Peyer's patch (tissue), 4 donors: ENCODE results near the gene NACC1. TPM values are rescaled to one million over a fixed set of nuclear protein-coding genes. Genes with fewer than 3 reads are reported as not detected.

Source experiments
- DNase-seq, 3 donors: peaks; one replicate each; pipeline ENCODE4 v3.0.0-alpha.2; 2017 to 2019
- H3K27ac ChIP-seq, 4 donors: fragments of 200-600 bp; sonication (generic); one replicate each; pipeline ENCODE4 v1.5.1; 2016 to 2019
- H3K27me3 ChIP-seq, 2 donors: fragments of 200-600 bp; sonication (generic); one replicate each; pipeline ENCODE4 v1.5.1; 2019
- H3K36me3 ChIP-seq, 3 donors: fragments of 200-600 bp; sonication (generic); one replicate each; pipeline ENCODE4 v1.5.1; 2016 to 2019
- H3K4me1 ChIP-seq, 4 donors: fragments of 200-600 bp; sonication (generic); one replicate each; pipeline ENCODE4 v1.5.1; 2016 to 2019
- H3K4me3 ChIP-seq, 4 donors: fragments of 200-600 bp; sonication (generic); 1 replicate in 3 of 4; 2 replicates in 1 of 4; pipeline ENCODE4 v1.5.1; 2016 to 2019; ENCODE audit warnings: mild to moderate bottlenecking in 1 of 4
- H3K9me3 ChIP-seq, 4 donors: fragments of 200-600 bp; sonication (generic); one replicate each; pipeline ENCODE4 v1.5.1; 2016 to 2019; ENCODE audit warnings: mild to moderate bottlenecking in 1 of 4
- CTCF ChIP-seq, 6 experiments: fragments of 450-650 bp in 4 of 6; fragments of 200-600 bp in 2 of 6; sonication (generic) in 1 of 6; IDR thresholded peaks; one replicate each; pipeline ENCODE4 v1.5.1; 2017 to 2019; ENCODE audit warnings: antibody characterized with exemption in 6 of 6, mild to moderate bottlenecking in 3 of 6, moderate library complexity in 1 of 6
- POLR2A ChIP-seq, 2 donors: fragments of 450-650 bp; IDR thresholded peaks; one replicate each; pipeline ENCODE4 v1.5.1; 2017; ENCODE audit warnings: antibody characterized with exemption in 2 of 2, mild to moderate bottlenecking in 2 of 2, moderate library complexity in 2 of 2
- total RNA-seq, 4 donors: library from RNA; depleted of rRNA; stranded (reverse); fragments of >200 nt; gene quantifications; one replicate each; pipeline ENCODE4 v1.1.0, GENCODE V29; 2016

NACC1 gene
- total RNA-seq, 4 donors from 2014 or later: 21.5 to 48.0 (median 37.1) TPM

GRCh38 chr19:13128583-13128982, 10.5 kb downstream of the NACC1 start:
- H3K27ac ChIP-seq: no peak overlapping the region
- no peaks in the 10 kb centered on the region for H3K4me1 ChIP-seq
- no peak for DNase-seq
- TF ChIP-seq CTCF (IDR thresholded peaks at IDR 0.05): no peak
- no peak for TF ChIP-seq POLR2A (IDR thresholded peaks at IDR 0.05)
- no peaks in the 10 kb centered on the region for H3K9me3 ChIP-seq
- H3K27me3 ChIP-seq: no peaks in the 10 kb centered on the region
- H3K36me3 ChIP-seq: peaks cover 0 to 7% (median 0%) of the 10 kb centered on the region in 3 donors
- H3K4me3 ChIP-seq: no peak overlapping the region

GRCh38 chr19:13129384-13129783, 11.3 kb downstream of the NACC1 start:
- no peak for TF ChIP-seq POLR2A (IDR thresholded peaks at IDR 0.05)
- TF ChIP-seq CTCF (IDR thresholded peaks at IDR 0.05): no peak
- H3K4me1 ChIP-seq: no peaks in the 10 kb centered on the region
- no peak for DNase-seq
- H3K9me3 ChIP-seq: no peaks in the 10 kb centered on the region
- no peaks in the 10 kb centered on the region for H3K27me3 ChIP-seq
- no peak overlapping the region for H3K27ac ChIP-seq
- no peak overlapping the region for H3K4me3 ChIP-seq
- H3K36me3 ChIP-seq: peaks cover 0 to 7% (median 0%) of the 10 kb centered on the region in 3 donors

- no peak for TF ChIP-seq POLR2A (IDR thresholded peaks at IDR 0.05)
- no peak for TF ChIP-seq CTCF (IDR thresholded peaks at IDR 0.05)
- H3K36me3 ChIP-seq: peaks cover 0 to 18% (median 0%) of the 10 kb centered on the region in 3 donors
- no peak overlapping the region for H3K4me3 ChIP-seq
- DNase-seq: no peak
- H3K27me3 ChIP-seq: no peaks in the 10 kb centered on the region
- no peaks in the 10 kb centered on the region for H3K9me3 ChIP-seq
- no peak overlapping the region for H3K27ac ChIP-seq
- H3K4me1 ChIP-seq: no peaks in the 10 kb centered on the region
Observed at GRCh38 chr19:13130886-13131490, 12.9 kb downstream of the NACC1 start.

GRCh38 chr19:13132471-13133180, 14.6 kb downstream of the NACC1 start:
- Histone ChIP-seq H3K27me3 (no peaks in the 10 kb centered on the region), H3K36me3 (peaks cover 0 to 28% (median 0%) of the 10 kb centered on the region in 3 donors), H3K4me3 (no peak overlapping the region), H3K9me3 (no peaks in the 10 kb centered on the region), H3K27ac (no peak overlapping the region), H3K4me1 (no peaks in the 10 kb centered on the region)
- TF ChIP-seq POLR2A (IDR thresholded peaks at IDR 0.05) (no peak), CTCF (IDR thresholded peaks at IDR 0.05) (no peak)
- DNase-seq: no peak

- Histone ChIP-seq H3K36me3 (peaks cover 0 to 35% (median 0%) of the 10 kb centered on the region in 3 donors), H3K4me1 (no peaks in the 10 kb centered on the region), H3K27ac (no peak overlapping the region), H3K4me3 (no peak overlapping the region), H3K9me3 (no peaks in the 10 kb centered on the region), H3K27me3 (no peaks in the 10 kb centered on the region)
- TF ChIP-seq POLR2A (IDR thresholded peaks at IDR 0.05) (no peak), CTCF (IDR thresholded peaks at IDR 0.05) (no peak)
- DNase-seq: no peak
Observed at GRCh38 chr19:13133241-13133870, 15.3 kb downstream of the NACC1 start.
